ENCODE data around the gene USP22.

GRCh38 chr17:20988001-20988636 lies 54.7 kb downstream of the USP22 start:
- TF ChIP-seq CTCF (conservative IDR thresholded peaks at IDR 0.05), result no peak
- TF ChIP-seq ZFX (IDR thresholded peaks at IDR 0.05), result no peak

Data from C4-2B (cell line).